Panc1 (cell line): ENCODE measurements around the gene COL4A1.

Source experiments
- POLR2AphosphoS5 ChIP-seq: IDR thresholded peaks from 2 replicates; pipeline ENCODE4 v1.6.1; 2012; ENCODE audit warnings: mild to moderate bottlenecking, low read depth, low read length, moderate library complexity
- REST ChIP-seq, 2 experiments: IDR thresholded peaks; 2 replicates each; pipeline ENCODE4 v1.6.1; 2011 to 2012; ENCODE audit warnings: low read depth in 2 of 2, control low read depth in 1 of 2, low read length in 1 of 2, mild to moderate bottlenecking in 1 of 2, moderate library complexity in 1 of 2; ENCODE audit not compliant: insufficient read depth in 1 of 2
- TCF7L2 ChIP-seq: IDR thresholded peaks from 2 replicates; pipeline ENCODE4 v1.6.1; 2011; ENCODE audit warnings: mild to moderate bottlenecking, low read depth, low read length, inconsistent platforms
- TF ChIP-seq, protein P1 (sequence below): fragments of 450-650 bp; IDR thresholded peaks from 2 replicates; pipeline ENCODE4 v1.5.1; 2017; ENCODE audit warnings: mild to moderate bottlenecking

DNA sequence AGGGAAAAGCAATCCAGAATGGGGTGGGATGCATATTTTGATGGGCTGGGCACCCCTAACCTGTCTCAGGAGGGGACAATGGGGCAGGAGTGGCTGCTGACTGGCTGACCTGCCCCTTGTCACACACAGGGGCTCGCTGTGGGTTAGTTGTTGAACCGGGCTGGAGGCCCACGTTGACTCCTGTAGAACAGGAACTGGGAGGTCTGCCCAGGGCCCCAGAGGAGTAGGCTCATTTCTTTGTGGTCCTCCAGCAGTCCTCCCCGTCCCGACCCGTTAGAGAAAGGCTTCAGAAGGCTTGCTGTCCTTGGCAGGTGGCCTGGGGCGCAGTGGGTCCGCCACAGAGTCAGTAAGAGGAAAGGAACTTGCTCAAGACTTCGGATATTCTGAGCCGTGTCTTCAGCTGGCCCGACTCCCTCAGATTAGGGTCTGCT, 70.1 kb downstream of the COL4A1 start:
- TF ChIP-seq, protein P1, sequence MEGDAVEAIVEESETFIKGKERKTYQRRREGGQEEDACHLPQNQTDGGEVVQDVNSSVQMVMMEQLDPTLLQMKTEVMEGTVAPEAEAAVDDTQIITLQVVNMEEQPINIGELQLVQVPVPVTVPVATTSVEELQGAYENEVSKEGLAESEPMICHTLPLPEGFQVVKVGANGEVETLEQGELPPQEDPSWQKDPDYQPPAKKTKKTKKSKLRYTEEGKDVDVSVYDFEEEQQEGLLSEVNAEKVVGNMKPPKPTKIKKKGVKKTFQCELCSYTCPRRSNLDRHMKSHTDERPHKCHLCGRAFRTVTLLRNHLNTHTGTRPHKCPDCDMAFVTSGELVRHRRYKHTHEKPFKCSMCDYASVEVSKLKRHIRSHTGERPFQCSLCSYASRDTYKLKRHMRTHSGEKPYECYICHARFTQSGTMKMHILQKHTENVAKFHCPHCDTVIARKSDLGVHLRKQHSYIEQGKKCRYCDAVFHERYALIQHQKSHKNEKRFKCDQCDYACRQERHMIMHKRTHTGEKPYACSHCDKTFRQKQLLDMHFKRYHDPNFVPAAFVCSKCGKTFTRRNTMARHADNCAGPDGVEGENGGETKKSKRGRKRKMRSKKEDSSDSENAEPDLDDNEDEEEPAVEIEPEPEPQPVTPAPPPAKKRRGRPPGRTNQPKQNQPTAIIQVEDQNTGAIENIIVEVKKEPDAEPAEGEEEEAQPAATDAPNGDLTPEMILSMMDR = no peak
- TF ChIP-seq POLR2AphosphoS5 (no peak), TCF7L2 (no peak), REST (IDR thresholded peaks at IDR 0.05; ENCODE audit: insufficient read depth in 1 of 2, low read depth in 2 of 2, low read length in 1 of 2) (no peak)
